MM.1S (cell line): ENCODE measurements around the gene SAMD3.
"Not testable (repeated sequence)": the region's sequence is repeated elsewhere in the genome, so short reads cannot be mapped to it uniquely, and the experiment has no call there.

Experiments
- DNase-seq: peaks from one replicate; pipeline ENCODE4 v3.0.0-alpha.2; 2015
- H2AFZ ChIP-seq: fragments of 300-600 bp; sonication (generic); 2 replicates; pipeline ENCODE4 v1.6.0; 2016; ENCODE audit warnings: antibody characterized with exemption, low read length
- H3F3A ChIP-seq: fragments of 300-600 bp; sonication (generic); 2 replicates; pipeline ENCODE4 v1.6.1; 2016; ENCODE audit warnings: mild to moderate bottlenecking, antibody characterized with exemption, low read length, moderate library complexity, mixed read lengths; ENCODE audit not compliant: insufficient read depth
- H3K27ac ChIP-seq: fragments of 300-600 bp; sonication (generic); 2 replicates; pipeline ENCODE4 v1.5.1; 2016; ENCODE audit warnings: mild to moderate bottlenecking, low read length
- H3K27me3 ChIP-seq: fragments of 300-600 bp; sonication (generic); replicated peaks from 2 replicates; pipeline ENCODE4 v1.6.0; 2016; ENCODE audit warnings: low read length; ENCODE audit not compliant: insufficient read depth
- H3K36me3 ChIP-seq: fragments of 300-600 bp; sonication (generic); replicated peaks from 2 replicates; pipeline ENCODE4 v1.6.1; 2016; ENCODE audit warnings: mild to moderate bottlenecking, low read length, mixed read lengths; ENCODE audit not compliant: insufficient read depth
- H3K4me1 ChIP-seq: fragments of 300-600 bp; sonication (generic); 2 replicates; pipeline ENCODE4 v1.6.1; 2016; ENCODE audit warnings: low read length, mixed read lengths
- H3K4me2 ChIP-seq: fragments of 300-600 bp; sonication (generic); 2 replicates; pipeline ENCODE4 v1.6.0; 2016; ENCODE audit warnings: low read depth, low read length
- H3K4me3 ChIP-seq: fragments of 300-600 bp; sonication (generic); 2 replicates; pipeline ENCODE4 v1.5.1; 2016; ENCODE audit warnings: low read length, mixed read lengths
- H3K79me2 ChIP-seq: fragments of 300-600 bp; sonication (generic); 2 replicates; pipeline ENCODE4 v1.6.1; 2016; ENCODE audit warnings: mixed run types, low read length, mixed read lengths
- H3K9ac ChIP-seq: fragments of 300-600 bp; sonication (generic); 2 replicates; pipeline ENCODE4 v1.6.1; 2016; ENCODE audit warnings: low read length, mixed read lengths
- H3K9me2 ChIP-seq: fragments of 300-600 bp; sonication (generic); replicated peaks from 2 replicates; pipeline ENCODE4 v1.6.1; 2016; ENCODE audit warnings: mild to moderate bottlenecking, low read length, mixed read lengths; ENCODE audit not compliant: insufficient read depth
- H3K9me3 ChIP-seq: fragments of 300-600 bp; sonication (generic); replicated peaks from 2 replicates; pipeline ENCODE4 v1.6.1; 2016; ENCODE audit warnings: mild to moderate bottlenecking, low read length, mixed read lengths; ENCODE audit not compliant: insufficient read depth
- H4K20me1 ChIP-seq: fragments of 300-600 bp; sonication (generic); 2 replicates; pipeline ENCODE4 v1.6.1; 2016; ENCODE audit warnings: mild to moderate bottlenecking, low read length, moderate library complexity, mixed read lengths; ENCODE audit not compliant: insufficient read depth
- EZH2 ChIP-seq: fragments of 300-600 bp; sonication (generic); optimal IDR thresholded peaks from 2 replicates; pipeline ENCODE3; 2017; ENCODE audit warnings: low read depth, mild to moderate bottlenecking, antibody characterized with exemption, low read length, mixed read lengths
- EZH2phosphoT487 ChIP-seq: fragments of 300-600 bp; sonication (generic); IDR thresholded peaks from 2 replicates; pipeline ENCODE4 v1.6.1; 2018; ENCODE audit warnings: antibody characterized with exemption, low read length
- TF ChIP-seq, protein P1 (sequence below): fragments of 300-600 bp; sonication (generic); IDR thresholded peaks from 2 replicates; pipeline ENCODE4 v1.5.1; 2016; ENCODE audit warnings: antibody characterized with exemption, low read length, mixed read lengths

SAMD3 gene

DNA sequence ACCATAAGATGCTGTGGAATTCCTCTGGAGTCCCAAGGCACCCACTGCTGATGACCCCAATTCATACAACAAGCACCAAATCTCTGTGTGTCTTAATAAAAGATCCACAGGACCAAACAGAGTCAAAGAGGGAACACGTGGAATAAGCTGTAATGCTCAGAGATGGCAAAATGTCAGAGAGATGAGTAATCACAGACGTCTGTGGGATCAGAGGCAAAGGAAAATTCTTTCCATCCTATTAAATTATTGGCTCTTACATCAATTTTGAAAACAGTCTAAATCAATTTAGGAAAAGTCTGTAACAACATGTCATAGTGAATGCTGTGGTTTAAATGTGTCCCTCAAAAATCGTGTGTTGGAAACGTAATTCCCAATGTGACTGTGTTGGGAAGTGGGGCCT, 17.5 kb upstream of the SAMD3 start:
- no peaks in the 10 kb centered on the region for H3K9me2 ChIP-seq
- no peaks in the 10 kb centered on the region for H3K9me3 ChIP-seq
- H3K27ac ChIP-seq, result no peak overlapping the region
- no peaks in the 10 kb centered on the region for H3F3A ChIP-seq
- TF ChIP-seq EZH2, result no peak
- TF ChIP-seq EZH2phosphoT487, result no peak
- TF ChIP-seq, protein P1, sequence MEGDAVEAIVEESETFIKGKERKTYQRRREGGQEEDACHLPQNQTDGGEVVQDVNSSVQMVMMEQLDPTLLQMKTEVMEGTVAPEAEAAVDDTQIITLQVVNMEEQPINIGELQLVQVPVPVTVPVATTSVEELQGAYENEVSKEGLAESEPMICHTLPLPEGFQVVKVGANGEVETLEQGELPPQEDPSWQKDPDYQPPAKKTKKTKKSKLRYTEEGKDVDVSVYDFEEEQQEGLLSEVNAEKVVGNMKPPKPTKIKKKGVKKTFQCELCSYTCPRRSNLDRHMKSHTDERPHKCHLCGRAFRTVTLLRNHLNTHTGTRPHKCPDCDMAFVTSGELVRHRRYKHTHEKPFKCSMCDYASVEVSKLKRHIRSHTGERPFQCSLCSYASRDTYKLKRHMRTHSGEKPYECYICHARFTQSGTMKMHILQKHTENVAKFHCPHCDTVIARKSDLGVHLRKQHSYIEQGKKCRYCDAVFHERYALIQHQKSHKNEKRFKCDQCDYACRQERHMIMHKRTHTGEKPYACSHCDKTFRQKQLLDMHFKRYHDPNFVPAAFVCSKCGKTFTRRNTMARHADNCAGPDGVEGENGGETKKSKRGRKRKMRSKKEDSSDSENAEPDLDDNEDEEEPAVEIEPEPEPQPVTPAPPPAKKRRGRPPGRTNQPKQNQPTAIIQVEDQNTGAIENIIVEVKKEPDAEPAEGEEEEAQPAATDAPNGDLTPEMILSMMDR, result no peak
- no peaks in the 10 kb centered on the region for H3K4me1 ChIP-seq
- no peak overlapping the region for H3K4me3 ChIP-seq
- H3K36me3 ChIP-seq, result no peaks in the 10 kb centered on the region
- H2AFZ ChIP-seq, result no peak overlapping the region
- H3K79me2 ChIP-seq, result no peaks in the 10 kb centered on the region
- no peak overlapping the region for H3K4me2 ChIP-seq
- H3K27me3 ChIP-seq, result no peaks in the 10 kb centered on the region
- no peaks in the 10 kb centered on the region for H4K20me1 ChIP-seq
- no peak overlapping the region for H3K9ac ChIP-seq
- no peak for DNase-seq

DNA sequence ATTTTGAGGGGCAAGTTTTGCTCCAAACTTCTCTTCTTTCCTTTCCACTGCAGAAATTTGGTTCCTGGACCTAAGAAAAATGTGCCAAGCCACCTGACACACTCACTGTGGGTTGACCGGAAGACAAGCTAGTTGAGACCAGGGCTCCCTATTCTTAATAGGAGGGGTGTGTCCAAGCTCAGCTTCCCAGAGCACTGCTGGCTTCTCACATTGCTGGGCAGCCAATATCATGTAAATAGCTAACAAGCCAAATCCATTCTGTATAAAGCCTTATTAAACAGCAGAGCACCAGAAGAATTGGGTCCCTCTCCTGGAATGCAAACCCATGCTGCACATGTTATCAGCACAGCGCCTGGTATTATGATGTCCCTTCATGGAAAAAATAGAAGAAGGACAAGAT, 17.0 kb upstream of the SAMD3 start:
- DNase-seq, result no peak
- TF ChIP-seq EZH2, result no peak
- TF ChIP-seq EZH2phosphoT487, result no peak
- TF ChIP-seq, protein P1, result no peak
- Histone ChIP-seq H3K9me2 (no peaks in the 10 kb centered on the region), H3K36me3 (no peaks in the 10 kb centered on the region), H4K20me1 (no peaks in the 10 kb centered on the region), H2AFZ (no peak overlapping the region), H3F3A (no peaks in the 10 kb centered on the region), H3K4me2 (no peak overlapping the region), H3K9me3 (no peaks in the 10 kb centered on the region), H3K27ac (no peak overlapping the region), H3K79me2 (no peaks in the 10 kb centered on the region), H3K4me1 (no peaks in the 10 kb centered on the region), H3K9ac (no peak overlapping the region), H3K4me3 (no peak overlapping the region), H3K27me3 (no peaks in the 10 kb centered on the region)

DNA sequence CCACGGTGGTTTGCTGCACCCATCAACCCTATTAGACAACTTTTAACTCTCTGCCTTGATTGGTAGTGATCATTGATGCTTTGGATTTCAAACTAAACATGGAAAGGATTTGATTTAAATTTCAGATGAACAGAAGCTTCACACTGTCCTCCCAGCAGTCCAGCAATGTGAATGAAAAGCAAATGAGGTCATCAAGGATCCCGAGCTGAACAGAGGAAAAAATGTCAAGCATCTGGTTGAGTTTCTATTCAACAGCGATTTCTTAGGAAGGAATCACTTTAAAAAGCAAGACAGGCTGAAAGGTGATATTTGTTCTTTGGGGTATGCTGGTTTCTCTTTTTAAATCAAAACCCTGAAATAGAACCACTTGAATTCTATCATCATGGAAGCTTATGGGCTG, 10.6 kb upstream of the SAMD3 start:
- Histone ChIP-seq H3K4me3 (no peak overlapping the region), H3K9me2 (no peaks in the 10 kb centered on the region), H3K36me3 (no peaks in the 10 kb centered on the region), H3K4me1 (no peaks in the 10 kb centered on the region), H3K4me2 (no peak overlapping the region), H3K27ac (no peak overlapping the region), H2AFZ (no peak overlapping the region), H3K27me3 (no peaks in the 10 kb centered on the region), H3F3A (no peaks in the 10 kb centered on the region), H3K9me3 (no peaks in the 10 kb centered on the region), H3K9ac (no peak overlapping the region), H3K79me2 (no peaks in the 10 kb centered on the region), H4K20me1 (no peaks in the 10 kb centered on the region)
- no peak for TF ChIP-seq EZH2phosphoT487
- TF ChIP-seq, protein P1, result no peak
- TF ChIP-seq EZH2, result no peak
- no peak for DNase-seq

DNA sequence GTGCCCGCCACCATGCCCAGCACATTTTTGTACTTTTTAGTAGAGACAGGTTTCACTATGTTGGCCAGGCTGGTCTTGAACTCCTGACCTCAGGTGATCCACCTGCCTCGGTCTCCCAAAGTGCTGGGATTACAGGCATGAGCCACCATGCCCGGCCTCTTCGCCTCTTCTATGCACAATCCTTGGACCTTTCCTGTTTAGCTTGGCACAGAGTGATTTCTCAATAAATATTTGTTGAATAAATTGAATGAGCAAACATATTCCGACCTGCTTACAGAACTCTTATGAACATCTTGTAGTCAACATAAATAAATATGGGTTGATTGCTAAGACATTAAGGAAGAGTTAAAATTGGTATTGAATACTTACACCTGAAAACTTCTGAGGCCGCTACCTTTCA, 7.8 kb upstream of the SAMD3 start:
- H3K27ac ChIP-seq, H3K36me3 ChIP-seq: not testable (repeated sequence)

More for the DNA sequence above, 7.8 kb upstream of the SAMD3 start:
- H2AFZ ChIP-seq, H3F3A ChIP-seq, H3K9me3 ChIP-seq, H3K27me3 ChIP-seq, H3K4me2 ChIP-seq, H3K79me2 ChIP-seq, H4K20me1 ChIP-seq, H3K4me3 ChIP-seq, H3K9me2 ChIP-seq, H3K9ac ChIP-seq, DNase-seq, H3K4me1 ChIP-seq: not testable (repeated sequence)
